Subcutaneous adipose tissue (tissue), 4 donors: ENCODE measurements around the gene CMTM7. TPM values are rescaled to one million over a fixed set of nuclear protein-coding genes. Genes with fewer than 3 reads are reported as not detected.

Experiments used
- total RNA-seq, 4 donors: library from RNA; depleted of rRNA; stranded (reverse); fragments of >200 nt; gene quantifications; one replicate each; pipeline ENCODE4 v1.1.0, GENCODE V29; 2016
- TF ChIP-seq, protein P1 (sequence below): fragments of 450-650 bp; IDR thresholded peaks from one replicate; pipeline ENCODE4 v1.5.1; 2016; ENCODE audit warnings: low read depth, mild to moderate bottlenecking, control low read depth, antibody characterized with exemption, moderate library complexity

CMTM7 gene, protein sequence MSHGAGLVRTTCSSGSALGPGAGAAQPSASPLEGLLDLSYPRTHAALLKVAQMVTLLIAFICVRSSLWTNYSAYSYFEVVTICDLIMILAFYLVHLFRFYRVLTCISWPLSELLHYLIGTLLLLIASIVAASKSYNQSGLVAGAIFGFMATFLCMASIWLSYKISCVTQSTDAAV
- total RNA-seq, result 10 to 100 TPM; 12.1 to 45.9 (median 33.1) TPM

GRCh38 chr3:32391643-32392535, at the start of gene CMTM7:
TSS of gene CMTM7 (plus strand) at chr3:32391853. CDS start at chr3:32391907, 54 bp downstream.
- TF ChIP-seq, protein P1, sequence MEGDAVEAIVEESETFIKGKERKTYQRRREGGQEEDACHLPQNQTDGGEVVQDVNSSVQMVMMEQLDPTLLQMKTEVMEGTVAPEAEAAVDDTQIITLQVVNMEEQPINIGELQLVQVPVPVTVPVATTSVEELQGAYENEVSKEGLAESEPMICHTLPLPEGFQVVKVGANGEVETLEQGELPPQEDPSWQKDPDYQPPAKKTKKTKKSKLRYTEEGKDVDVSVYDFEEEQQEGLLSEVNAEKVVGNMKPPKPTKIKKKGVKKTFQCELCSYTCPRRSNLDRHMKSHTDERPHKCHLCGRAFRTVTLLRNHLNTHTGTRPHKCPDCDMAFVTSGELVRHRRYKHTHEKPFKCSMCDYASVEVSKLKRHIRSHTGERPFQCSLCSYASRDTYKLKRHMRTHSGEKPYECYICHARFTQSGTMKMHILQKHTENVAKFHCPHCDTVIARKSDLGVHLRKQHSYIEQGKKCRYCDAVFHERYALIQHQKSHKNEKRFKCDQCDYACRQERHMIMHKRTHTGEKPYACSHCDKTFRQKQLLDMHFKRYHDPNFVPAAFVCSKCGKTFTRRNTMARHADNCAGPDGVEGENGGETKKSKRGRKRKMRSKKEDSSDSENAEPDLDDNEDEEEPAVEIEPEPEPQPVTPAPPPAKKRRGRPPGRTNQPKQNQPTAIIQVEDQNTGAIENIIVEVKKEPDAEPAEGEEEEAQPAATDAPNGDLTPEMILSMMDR, result no peak

DNA sequence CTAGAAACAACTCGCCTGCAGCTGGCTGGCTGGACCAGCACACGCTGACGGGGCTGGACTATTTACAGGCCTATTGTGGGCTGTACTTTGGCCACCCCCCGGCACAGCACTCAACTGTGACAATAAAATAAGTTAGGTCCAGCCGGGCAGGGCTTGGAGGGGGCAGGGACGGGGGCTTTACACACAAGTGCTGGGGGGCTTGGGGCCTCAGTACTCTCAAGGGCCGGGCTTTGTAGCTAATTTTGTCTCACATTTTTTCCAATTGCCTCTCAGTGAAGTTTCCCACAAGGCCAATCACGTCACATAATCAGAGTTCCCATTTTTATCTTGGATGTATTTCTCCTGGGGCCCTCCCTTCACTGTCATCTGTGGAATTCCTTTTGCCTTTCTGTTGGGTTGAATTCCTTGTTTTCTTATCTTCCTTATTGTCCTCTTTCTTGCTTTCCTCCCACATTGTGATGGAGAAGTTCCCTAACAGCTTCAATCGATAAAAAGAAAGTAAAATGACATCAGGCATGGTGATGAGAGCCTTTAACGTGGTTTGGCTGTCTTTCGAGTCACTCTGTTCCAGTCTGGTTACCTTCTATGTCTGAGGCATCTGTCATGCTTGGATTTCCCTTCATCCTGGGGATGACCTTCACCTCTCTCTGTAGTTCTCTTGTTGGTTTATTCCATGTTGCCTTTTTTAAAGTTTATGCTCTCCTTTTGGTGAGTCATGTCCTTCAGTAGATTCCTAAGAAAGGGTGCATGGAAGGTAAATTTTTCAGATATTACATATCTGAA, 44.1 kb upstream of the CMTM7 start:
- TF ChIP-seq, protein P1, result no peak

DNA sequence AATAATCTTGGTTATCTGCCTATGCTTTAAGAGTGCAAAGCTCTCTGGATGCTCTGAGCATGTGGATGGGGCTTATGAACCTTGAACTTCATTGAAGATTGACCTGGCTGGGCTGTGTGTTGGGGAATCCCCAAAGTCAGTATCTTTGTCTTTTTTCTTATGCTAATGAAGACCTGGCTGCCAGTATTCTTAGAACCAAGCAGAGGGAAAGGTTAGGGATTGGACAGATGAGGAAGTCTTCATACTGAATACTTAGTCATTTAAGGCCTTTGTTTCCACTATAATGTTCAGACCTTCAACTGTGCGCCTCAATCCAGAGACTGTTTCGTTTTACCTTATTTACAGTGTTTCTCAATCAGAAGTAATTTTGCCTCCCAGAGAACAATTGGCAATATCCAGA, 42.5 kb upstream of the CMTM7 start:
- TF ChIP-seq, protein P1, result no peak

DNA sequence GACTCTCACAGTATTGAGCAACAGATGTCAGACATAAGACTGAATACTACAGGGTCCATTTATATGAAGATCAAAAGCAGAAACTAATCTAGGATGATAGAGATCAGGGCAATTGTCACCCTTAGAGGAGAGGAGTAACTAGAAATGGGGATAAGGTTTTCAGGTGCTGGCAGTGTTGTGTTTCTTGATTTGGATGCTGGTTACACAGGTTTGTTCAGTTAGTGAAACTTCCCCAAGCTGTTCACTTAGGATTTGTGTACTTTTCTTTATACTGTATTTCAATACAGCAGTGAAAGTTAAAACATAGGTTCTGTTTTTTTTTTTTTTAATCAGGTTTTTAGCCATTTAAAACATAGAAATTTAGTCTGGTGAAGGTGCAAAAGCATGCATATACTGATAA, 39.1 kb upstream of the CMTM7 start:
- TF ChIP-seq, protein P1, result no peak

GRCh38 chr3:32353351-32353750, 38.3 kb upstream of the CMTM7 start:
- TF ChIP-seq, protein P1, result no peak

DNA sequence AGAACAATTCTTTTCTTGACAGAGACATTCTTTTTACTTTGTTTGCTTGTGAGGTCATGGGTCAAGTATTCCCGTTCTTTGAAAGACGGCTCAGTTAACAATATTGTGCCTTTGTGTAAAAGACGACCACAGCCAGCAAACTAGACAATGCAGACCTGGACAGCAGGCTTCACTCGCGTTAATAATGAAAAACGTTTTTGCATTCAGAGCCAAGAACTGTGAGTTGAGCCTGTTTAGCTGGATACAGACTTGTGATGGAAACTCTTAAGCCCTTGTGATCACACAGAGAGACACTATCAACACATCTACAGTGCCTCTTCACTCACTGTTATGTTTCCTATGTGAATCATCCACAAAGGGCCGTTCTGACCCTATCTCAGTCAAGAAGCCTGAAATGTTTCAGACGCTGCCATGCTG, 37.3 kb upstream of the CMTM7 start:
- TF ChIP-seq, protein P1, result no peak
